ENCODE results near the gene DACH1.

DACH1 gene

GRCh38 chr13:71701741-71702140 lies 165.3 kb downstream of the DACH1 start:
- no peak for DNase-seq (ENCODE audit: low spot score)

GRCh38 chr13:71699342-71699741 lies 167.7 kb downstream of the DACH1 start:
- no peak for DNase-seq (ENCODE audit: low spot score)

- DNase-seq (ENCODE audit: low spot score), result no peak
Observed at GRCh38 chr13:71695662-71696061, 171.3 kb downstream of the DACH1 start.

- no peak for DNase-seq (ENCODE audit: low spot score)
Observed at GRCh38 chr13:71685072-71685471, 181.9 kb downstream of the DACH1 start.

- DNase-seq (ENCODE audit: low spot score), result no peak
Observed at GRCh38 chr13:71681901-71682613, 184.9 kb downstream of the DACH1 start.

- no peak for DNase-seq (ENCODE audit: low spot score)
Observed at GRCh38 chr13:71677124-71677523, 189.9 kb downstream of the DACH1 start.

- DNase-seq (ENCODE audit: low spot score), result no peak
Observed at GRCh38 chr13:71672512-71672911, 194.5 kb downstream of the DACH1 start.

GRCh38 chr13:71663431-71663830 lies 203.6 kb downstream of the DACH1 start:
- no peak for DNase-seq (ENCODE audit: low spot score)

- no peak for DNase-seq (ENCODE audit: low spot score)
Observed at GRCh38 chr13:71661921-71662320, 205.1 kb downstream of the DACH1 start.

GRCh38 chr13:71659404-71659803 lies 207.6 kb downstream of the DACH1 start:
- DNase-seq (ENCODE audit: low spot score), result no peak

- no peak for DNase-seq (ENCODE audit: low spot score)
Observed at GRCh38 chr13:71645467-71645866, 221.5 kb downstream of the DACH1 start.

- DNase-seq (ENCODE audit: low spot score), result no peak
Observed at GRCh38 chr13:71644579-71644978, 222.4 kb downstream of the DACH1 start.

GRCh38 chr13:71643448-71643860 lies 223.6 kb downstream of the DACH1 start:
- no peak for DNase-seq (ENCODE audit: low spot score)

- no peak for DNase-seq (ENCODE audit: low spot score)
Observed at GRCh38 chr13:71638751-71639150, 228.3 kb downstream of the DACH1 start.

- no peak for DNase-seq (ENCODE audit: low spot score)
Observed at GRCh38 chr13:71634602-71635443, 232.2 kb downstream of the DACH1 start.

- DNase-seq (ENCODE audit: low spot score), result no peak
Observed at GRCh38 chr13:71634182-71634581, 232.8 kb downstream of the DACH1 start.

GRCh38 chr13:71632721-71633120 lies 234.3 kb downstream of the DACH1 start:
- no peak for DNase-seq (ENCODE audit: low spot score)

GRCh38 chr13:71632206-71632605 lies 234.8 kb downstream of the DACH1 start:
- DNase-seq (ENCODE audit: low spot score), result no peak

- no peak for DNase-seq (ENCODE audit: low spot score)
Observed at GRCh38 chr13:71629167-71629566, 237.8 kb downstream of the DACH1 start.

GRCh38 chr13:71626421-71627117 lies 240.4 kb downstream of the DACH1 start:
- DNase-seq (ENCODE audit: low spot score), result no peak

- DNase-seq (ENCODE audit: low spot score), result no peak
Observed at GRCh38 chr13:71625694-71626093, 241.3 kb downstream of the DACH1 start.

GRCh38 chr13:71624653-71625600 lies 242.1 kb downstream of the DACH1 start:
- DNase-seq (ENCODE audit: low spot score), result no peak
